GM12878 (cell line): ENCODE results near the gene OSBPL10. TPM values are rescaled to one million over a fixed set of nuclear protein-coding genes. Genes with fewer than 3 reads are reported as not detected.

Source experiments
- ATAC-seq: fragments of 200-7000 bp; cut with Tn5 transposase; 3 replicates; pipeline ENCODE4 v1.9.1; 2020; ENCODE audit warnings: mild to moderate bottlenecking, moderate library complexity
- BruUV-seq: library from RNA; stranded (reverse); fragments of 400-500 nt; replicated peaks from 2 replicates; lab custom pipeline; 2021; lab: Mats Ljungman, UMichigan
- CTCF ChIA-PET: fragments of 300-600 bp; sonication (Branson Sonifier 250); formaldehyde crosslinking; extraction: SDS; loops from one replicate; lab custom pipeline; 2021; ENCODE audit warnings: inconsistent platforms; lab: Yijun Ruan, JAX
- POLR2A ChIA-PET: fragments of 350-600 bp; formaldehyde crosslinking; extraction: SDS; loops from one replicate; lab custom pipeline; 2021; ENCODE audit warnings: inconsistent platforms; lab: Charles Lee
- RAD21 ChIA-PET: fragments of 300-600 bp; sonication (Branson Sonifier 250); formaldehyde crosslinking; loops from one replicate; lab custom pipeline; 2023; ENCODE audit warnings: antibody characterized with exemption; ENCODE audit not compliant: unreplicated experiment; lab: Charles Lee
- SMC1A ChIA-PET: fragments of 300-600 bp; sonication (Branson Sonifier 250); formaldehyde crosslinking; loops from one replicate; lab custom pipeline; 2023; ENCODE audit not compliant: unreplicated experiment, uncharacterized antibody; lab: Charles Lee
- DNase-seq: peaks from one replicate; pipeline ENCODE4 v3.0.0-alpha.2; 2011; ENCODE audit warnings: low read depth, low spot score
- FAIRE-seq: peaks from 3 replicates; lab custom pipeline; 2011; peaks lifted over from hg19 to GRCh38; lab: Jason Lieb, UNC
- H2AFZ ChIP-seq: 2 replicates; pipeline ENCODE4 v1.6.0; 2011; ENCODE audit warnings: low read depth, low read length, control low read depth; ENCODE audit not compliant: control insufficient read depth
- H3K27ac ChIP-seq: 2 replicates; pipeline ENCODE4 v1.5.1; 2011; ENCODE audit warnings: control low read depth; ENCODE audit not compliant: control insufficient read depth, insufficient read depth
- H3K27me3 ChIP-seq, 2 experiments: replicated peaks in 1 of 2; 2 replicates each; pipeline versions ENCODE4 v1.6.0 to v1.6.1; 2011; ENCODE audit warnings: low read length in 1 of 2; ENCODE audit not compliant: control insufficient read depth in 2 of 2, insufficient read depth in 2 of 2
- H3K36me3 ChIP-seq, 2 experiments: 2 replicates each; pipeline ENCODE4 v1.5.1; 2011; ENCODE audit warnings: low read length in 1 of 2; ENCODE audit not compliant: control insufficient read depth in 2 of 2, insufficient read depth in 2 of 2
- H3K4me1 ChIP-seq: 2 replicates; pipeline ENCODE4 v1.6.1; 2011; ENCODE audit warnings: mild to moderate bottlenecking, low read length, moderate library complexity, mixed read lengths; ENCODE audit not compliant: control insufficient read depth, insufficient read depth
- H3K4me2 ChIP-seq: 2 replicates; pipeline ENCODE4 v1.6.0; 2011; ENCODE audit warnings: control low read depth; ENCODE audit not compliant: control insufficient read depth, insufficient read depth
- H3K4me3 ChIP-seq: fragments of 200-600 bp; sonication (generic); 2 replicates; pipeline ENCODE4 v1.5.1; 2016
- H3K79me2 ChIP-seq: 2 replicates; pipeline ENCODE4 v1.6.0; 2011; ENCODE audit warnings: low read length; ENCODE audit not compliant: control insufficient read depth, insufficient read depth
- H3K9ac ChIP-seq: 2 replicates; pipeline ENCODE4 v1.8.0; 2011; ENCODE audit warnings: low read length, control low read depth, mixed read lengths; ENCODE audit not compliant: control insufficient read depth, insufficient read depth
- H3K9me3 ChIP-seq: replicated peaks from 3 replicates; pipeline ENCODE4 v1.5.1; 2011; ENCODE audit warnings: mild to moderate bottlenecking, low read length; ENCODE audit not compliant: control insufficient read depth, insufficient read depth
- H4K20me1 ChIP-seq: 2 replicates; pipeline ENCODE4 v1.6.0; 2011; ENCODE audit not compliant: control insufficient read depth, insufficient read depth
- MTA3 ChIP-seq: IDR thresholded peaks from 2 replicates; pipeline ENCODE4 v1.6.1; 2012; ENCODE audit warnings: low read length, inconsistent platforms, borderline replicate concordance
- SMAD1 ChIP-seq: fragments of 450-650 bp; IDR thresholded peaks from 2 replicates; pipeline ENCODE4 v1.6.1; 2018; ENCODE audit warnings: mild to moderate bottlenecking, low read depth; ENCODE audit not compliant: partially characterized antibody
- WGBS: methylation state at CpG from one replicate; pipeline ENCODE4 v1.1.6; 2016; ENCODE audit warnings: low lambda C conversion rate; ENCODE audit not compliant: insufficient replicate concordance, insufficient coverage; ENCODE audit errors: missing lambda C conversion rate; 5-methylcytosine and 5-hydroxymethylcytosine counted together
- in situ Hi-C: fragments of 300-500 bp; cut with MboI; formaldehyde crosslinking; loops from 9 replicates; pipeline ENCODE4 v1.14.3; 2018; ENCODE audit warnings: mixed read lengths
- intact Hi-C: fragments of 100-400 bp; cut with micrococcal nuclease; formaldehyde crosslinking; loops from one replicate; pipeline ENCODE4 v1.14.2; 2022; ENCODE audit not compliant: unreplicated experiment
- polyA plus RNA-seq, 11 experiments: library from polyadenylated mRNA; depleted of rRNA in 4 of 11; unstranded in 6 of 11; stranded (reverse) in 5 of 11; fragments of >200 nt; fragmentation: Nextera tagmentation in 4 of 11; fragmentation: Illumina TruSeq in 1 of 11; extraction: Ambion mirVana in 4 of 11; extraction: Trizol in 1 of 11; gene quantifications; 1 replicate in 1 of 11; 2 replicates in 10 of 11; pipeline versions ENCODE4 v1.2.1 to v1.2.3, GENCODE V29; 2011 to 2016; ENCODE audit warnings: inconsistent platforms in 2 of 11, missing spikeins in 2 of 11, low read depth in 1 of 11
- total RNA-seq, 4 experiments: library from RNA; depleted of rRNA in 3 of 4; stranded (reverse); fragments of >200 nt in 3 of 4; fragmentation: Illumina TruSeq in 1 of 4; extraction: Trizol in 1 of 4; gene quantifications; 2 replicates each; pipeline versions ENCODE4 v1.2.1 to v1.2.3, GENCODE V29; 2013 to 2021
- TF ChIP-seq, protein P1 (sequence below): fragments of 450-650 bp; IDR thresholded peaks from 2 replicates; pipeline ENCODE4 v1.6.1; 2017; ENCODE audit warnings: mild to moderate bottlenecking, moderate library complexity

The OSBPL10 gene
- total and polyA plus RNA-seq, 10 of the 15 experiments (the other 5 are each of a cell fraction or from before 2014, with no cell fraction given) = 0.03 to 0.25 (median 0.09) TPM; not detected in 5

- no TSS peak for BruUV-seq
- Histone ChIP-seq H3K4me2 (no peak overlapping the region), H3K4me1 (no peaks in the 10 kb centered on the region), H3K27ac (no peak overlapping the region), H4K20me1 (no peaks in the 10 kb centered on the region), H3K79me2 (no peaks in the 10 kb centered on the region), H3K9me3 (no peaks in the 10 kb centered on the region), H2AFZ (no peak overlapping the region), H3K36me3 (no peaks in the 10 kb centered on the region), H3K27me3 (no peaks in the 10 kb centered on the region), H3K9ac (no peak overlapping the region), H3K4me3 (no peak overlapping the region)
- intact Hi-C loops (no loop called here), in situ Hi-C loops (no loop called here)
- CTCF ChIA-PET = no interaction called here
- WGBS = 39% methylated on average over 6 of the region's 6 CpGs
- TF ChIP-seq MTA3 (no peak), SMAD1 (no peak)
- TF ChIP-seq, protein P1, sequence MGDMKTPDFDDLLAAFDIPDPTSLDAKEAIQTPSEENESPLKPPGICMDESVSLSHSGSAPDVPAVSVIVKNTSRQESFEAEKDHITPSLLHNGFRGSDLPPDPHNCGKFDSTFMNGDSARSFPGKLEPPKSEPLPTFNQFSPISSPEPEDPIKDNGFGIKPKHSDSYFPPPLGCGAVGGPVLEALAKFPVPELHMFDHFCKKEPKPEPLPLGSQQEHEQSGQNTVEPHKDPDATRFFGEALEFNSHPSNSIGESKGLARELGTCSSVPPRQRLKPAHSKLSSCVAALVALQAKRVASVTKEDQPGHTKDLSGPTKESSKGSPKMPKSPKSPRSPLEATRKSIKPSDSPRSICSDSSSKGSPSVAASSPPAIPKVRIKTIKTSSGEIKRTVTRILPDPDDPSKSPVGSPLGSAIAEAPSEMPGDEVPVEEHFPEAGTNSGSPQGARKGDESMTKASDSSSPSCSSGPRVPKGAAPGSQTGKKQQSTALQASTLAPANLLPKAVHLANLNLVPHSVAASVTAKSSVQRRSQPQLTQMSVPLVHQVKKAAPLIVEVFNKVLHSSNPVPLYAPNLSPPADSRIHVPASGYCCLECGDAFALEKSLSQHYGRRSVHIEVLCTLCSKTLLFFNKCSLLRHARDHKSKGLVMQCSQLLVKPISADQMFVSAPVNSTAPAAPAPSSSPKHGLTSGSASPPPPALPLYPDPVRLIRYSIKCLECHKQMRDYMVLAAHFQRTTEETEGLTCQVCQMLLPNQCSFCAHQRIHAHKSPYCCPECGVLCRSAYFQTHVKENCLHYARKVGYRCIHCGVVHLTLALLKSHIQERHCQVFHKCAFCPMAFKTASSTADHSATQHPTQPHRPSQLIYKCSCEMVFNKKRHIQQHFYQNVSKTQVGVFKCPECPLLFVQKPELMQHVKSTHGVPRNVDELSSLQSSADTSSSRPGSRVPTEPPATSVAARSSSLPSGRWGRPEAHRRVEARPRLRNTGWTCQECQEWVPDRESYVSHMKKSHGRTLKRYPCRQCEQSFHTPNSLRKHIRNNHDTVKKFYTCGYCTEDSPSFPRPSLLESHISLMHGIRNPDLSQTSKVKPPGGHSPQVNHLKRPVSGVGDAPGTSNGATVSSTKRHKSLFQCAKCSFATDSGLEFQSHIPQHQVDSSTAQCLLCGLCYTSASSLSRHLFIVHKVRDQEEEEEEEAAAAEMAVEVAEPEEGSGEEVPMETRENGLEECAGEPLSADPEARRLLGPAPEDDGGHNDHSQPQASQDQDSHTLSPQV = no peak
- FAIRE-seq (no peak), DNase-seq (no peak), ATAC-seq (no peak)
- SMC1A ChIA-PET = no interaction called here
- POLR2A ChIA-PET = no interaction called here
- RAD21 ChIA-PET = no interaction called here
Observed at GRCh38 chr3:31815006-31815405, 166.1 kb downstream of the OSBPL10 start.
